Activated T-helper 9 cell treated with anti-CD3 and anti-CD28 coated beads, Interleukin-2, amount 50 U/mL, for 16 hours (primary cell): Measurements from ENCODE around the gene CDC42EP5.

Experiments
- DNase-seq: peaks from one replicate; pipeline ENCODE4 v3.0.0-alpha.2; 2020; ENCODE audit warnings: low read depth

Gene CDC42EP5

DNA sequence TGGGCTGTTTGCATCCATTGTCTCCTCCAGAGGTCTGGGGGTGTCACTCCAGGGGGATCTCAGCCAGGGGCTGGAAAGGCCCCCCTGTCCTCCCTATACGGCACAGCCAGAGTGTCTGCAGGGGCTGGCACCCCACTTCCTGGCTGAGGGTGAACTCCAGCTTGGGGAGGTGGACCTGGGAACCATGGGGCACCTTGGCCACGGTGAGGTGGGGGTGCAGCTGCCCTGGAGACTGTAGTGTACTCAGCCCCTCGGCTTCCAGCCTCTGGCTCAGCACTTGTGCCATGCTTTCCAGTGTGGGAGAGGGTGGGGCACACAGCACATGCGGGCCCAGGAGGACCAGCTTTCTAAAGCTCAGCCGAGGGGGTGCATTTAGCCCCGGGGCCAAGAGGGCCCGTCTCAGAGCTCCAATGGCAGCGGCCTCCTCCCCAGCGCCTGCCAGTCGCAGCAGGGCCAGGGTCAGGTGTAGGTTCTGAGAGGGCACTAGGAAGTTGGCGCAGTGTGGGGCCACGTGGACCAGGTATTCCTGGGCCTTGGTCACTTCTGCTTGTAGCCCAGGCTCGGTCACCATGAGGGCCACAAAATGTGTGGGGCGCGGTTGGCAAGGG, 10.9 kb downstream of the CDC42EP5 start:
- DNase-seq: no peak

DNA sequence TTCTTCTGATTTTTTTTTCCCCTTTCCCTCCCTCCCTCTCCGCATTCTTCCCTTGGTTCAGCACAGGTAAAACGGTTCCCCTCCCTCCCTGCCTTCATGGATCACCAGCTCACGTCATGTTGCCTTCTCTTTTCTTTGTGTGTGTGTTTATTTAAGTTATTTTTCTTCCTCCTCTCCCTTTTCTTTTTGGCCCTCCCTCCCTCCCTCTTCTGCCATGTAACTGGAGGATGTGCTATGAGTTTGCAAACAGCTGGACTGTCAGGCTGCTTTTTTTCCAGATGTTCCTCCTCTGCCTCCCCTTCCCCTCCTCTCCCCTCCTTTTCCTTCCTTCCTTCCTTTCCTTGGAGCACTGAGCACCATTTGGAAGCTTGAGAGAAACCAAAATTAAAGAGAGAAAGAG, 11.5 kb downstream of the CDC42EP5 start:
- DNase-seq: no peak

DNA sequence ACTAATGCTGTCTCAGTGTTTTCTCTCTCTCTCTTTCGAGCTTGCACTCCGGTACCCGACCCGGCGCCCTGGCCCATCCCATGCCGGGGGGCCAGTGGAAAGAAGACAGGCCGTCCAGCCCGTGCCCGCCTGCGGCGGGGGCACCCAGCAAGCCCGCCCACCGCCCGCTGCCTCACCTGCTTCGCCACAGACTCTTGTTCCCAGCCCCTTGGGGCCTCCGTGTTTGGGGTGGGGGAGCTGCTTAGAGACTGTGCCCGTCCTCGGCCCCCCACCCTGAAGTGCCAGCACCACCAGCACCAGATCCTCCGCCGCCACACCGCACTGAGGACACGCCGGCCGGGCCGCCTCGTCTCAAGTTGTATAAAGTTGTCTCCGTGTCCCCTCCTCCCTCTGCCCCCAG, 11.9 kb downstream of the CDC42EP5 start:
- DNase-seq: no peak

DNA sequence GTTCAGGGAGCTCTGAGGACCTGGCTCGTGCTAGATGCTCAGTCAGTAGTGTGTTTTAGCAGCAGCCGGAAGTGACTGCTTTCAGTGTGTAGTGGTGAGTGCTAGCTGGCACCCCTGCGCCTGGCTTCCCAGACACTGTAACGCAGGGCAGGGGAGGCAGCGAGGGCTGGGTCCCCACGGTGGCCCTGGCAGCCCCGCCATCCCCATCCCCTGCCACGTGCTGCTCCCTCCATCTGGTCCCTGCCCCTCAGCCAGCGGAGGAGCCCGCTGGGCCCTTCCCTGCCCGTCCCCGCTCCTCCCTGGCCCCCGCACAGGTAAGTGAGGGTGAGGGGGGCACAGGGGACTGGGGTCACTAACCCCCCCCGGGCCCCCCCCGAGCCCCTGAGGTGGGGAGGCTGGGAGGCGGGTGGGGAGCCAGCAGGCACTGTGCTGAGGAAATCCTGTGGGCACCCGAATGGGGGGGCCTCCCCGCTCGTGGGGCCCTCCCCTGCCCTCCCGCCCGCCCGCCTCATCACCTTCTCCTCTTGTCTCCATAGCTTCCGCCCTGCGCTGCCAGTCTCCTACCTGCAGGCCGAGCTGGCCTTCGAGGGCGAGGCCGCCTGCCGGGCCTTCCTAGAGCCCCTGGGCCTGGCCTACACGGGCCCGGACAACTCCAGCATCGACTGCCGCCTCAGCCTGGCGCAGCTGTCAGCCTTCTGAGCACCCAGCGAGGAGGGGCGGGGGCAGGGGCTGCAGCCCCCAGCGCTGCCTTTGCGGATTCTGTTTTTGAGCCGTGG, 12.7 kb downstream of the CDC42EP5 start:
- no peak for DNase-seq

DNA sequence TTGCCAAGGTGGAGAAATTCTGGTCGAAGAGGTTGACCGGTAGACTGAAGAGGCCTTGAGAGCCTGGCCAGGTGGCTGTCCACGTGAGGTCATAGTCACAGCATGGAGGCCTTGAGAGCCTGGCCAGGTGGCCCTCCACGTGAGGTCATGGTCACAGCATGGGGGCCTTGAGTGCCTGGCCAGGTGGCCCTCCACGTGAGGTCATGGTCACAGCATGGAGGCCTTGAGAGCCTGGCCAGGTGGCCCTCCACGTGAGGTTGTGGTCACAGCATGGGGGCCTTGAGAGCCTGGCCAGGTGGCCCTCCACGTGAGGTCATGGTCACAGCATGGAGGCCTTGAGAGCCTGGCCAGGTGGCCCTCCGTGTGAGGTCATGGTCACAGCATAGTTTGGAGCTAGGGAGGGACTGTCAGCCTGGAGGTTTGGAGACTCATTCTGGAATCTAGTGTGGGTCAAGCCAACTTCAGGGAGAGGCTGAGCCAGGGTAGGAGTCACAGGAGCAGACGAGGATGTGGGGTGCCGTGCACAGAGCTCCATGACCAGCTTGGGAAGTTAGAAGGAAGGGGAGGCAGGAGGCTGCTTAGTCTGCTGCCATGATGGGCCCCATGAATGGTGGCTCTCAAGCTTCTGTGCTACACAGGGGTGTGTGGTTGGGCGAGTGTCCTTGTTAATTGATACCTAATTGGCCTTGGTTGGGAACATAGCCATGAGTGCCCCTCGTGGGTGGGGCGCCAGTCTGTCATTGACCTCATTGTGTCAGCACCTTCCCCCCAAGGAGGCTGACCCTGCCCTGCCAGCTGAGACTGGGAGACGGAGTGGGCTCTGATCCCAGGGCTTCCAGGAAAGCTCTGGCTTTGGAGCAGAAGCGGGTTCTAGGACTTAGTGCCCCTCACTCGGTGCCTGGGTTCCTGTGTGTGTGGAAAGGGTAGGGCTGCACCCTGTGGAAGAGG, 13.5 kb downstream of the CDC42EP5 start:
- DNase-seq: no peak

DNA sequence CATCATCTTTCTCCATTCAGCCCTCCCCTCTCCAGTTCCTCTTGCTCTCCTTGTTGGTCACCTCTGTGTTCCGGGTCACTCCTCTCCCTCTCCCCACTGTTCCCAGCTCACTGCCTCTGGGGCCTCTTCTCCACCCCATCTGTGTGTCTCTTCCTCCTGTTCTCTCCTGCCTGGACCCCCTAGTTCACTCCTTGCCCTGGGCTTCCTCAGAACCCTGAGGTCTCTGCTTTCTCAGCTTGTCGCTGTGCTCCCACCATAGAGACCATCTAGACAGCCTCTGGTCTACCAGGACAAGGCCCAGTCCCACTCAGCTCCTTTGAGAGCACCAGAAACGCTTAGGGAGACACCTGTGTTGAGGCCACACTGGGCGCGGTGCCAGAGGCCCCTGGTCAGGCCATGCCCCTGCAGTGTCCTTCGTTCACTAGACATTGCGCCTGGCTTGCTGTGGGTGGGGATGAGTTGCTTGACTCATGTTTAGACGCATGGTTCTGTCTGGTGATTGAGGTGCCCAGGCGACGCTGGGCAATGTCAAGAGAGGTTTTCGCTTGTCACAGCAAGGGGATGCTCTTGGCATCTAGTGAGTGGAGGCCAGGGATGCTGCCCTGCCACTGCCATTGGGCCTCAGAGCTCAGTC, 14.3 kb downstream of the CDC42EP5 start:
- no peak for DNase-seq

DNA sequence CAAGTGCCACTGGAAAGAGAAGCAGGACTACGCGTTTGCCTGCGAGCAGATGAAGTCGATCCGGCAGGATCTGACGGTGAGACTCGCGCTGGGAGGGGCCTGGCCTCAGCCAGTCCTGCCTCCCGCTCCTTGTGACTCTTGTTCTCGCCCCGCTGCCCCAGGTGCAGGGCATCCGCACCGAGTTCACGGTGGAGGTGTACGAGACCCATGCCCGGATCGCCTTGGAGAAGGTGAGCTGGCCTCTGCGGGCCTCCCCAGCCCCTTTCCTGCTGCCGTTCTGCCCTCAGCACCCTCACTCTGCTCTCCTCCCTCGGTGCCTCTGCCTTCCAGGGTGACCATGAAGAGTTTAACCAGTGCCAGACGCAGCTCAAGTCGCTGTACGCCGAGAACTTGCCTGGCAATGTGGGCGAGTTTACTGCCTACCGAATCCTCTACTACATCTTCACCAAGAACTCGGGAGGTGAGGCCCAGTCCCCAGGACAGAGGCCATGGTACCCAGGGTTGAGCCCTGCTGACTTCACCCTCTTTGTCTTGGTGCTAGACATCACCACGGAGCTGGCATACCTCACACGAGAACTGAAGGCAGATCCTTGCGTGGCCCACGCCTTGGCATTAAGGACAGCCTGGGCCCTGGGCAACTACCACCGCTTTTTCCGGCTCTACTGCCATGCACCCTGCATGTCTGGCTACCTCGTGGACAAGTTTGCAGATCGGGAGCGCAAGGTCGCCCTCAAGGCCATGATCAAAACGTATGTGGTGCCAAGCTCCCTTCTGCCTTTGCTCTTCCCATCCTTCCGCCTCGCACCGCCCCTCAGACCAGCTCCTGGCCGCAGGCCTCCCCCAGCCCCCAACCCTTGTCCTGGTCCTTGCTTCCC, 15.1 kb downstream of the CDC42EP5 start:
- DNase-seq: no peak

DNA sequence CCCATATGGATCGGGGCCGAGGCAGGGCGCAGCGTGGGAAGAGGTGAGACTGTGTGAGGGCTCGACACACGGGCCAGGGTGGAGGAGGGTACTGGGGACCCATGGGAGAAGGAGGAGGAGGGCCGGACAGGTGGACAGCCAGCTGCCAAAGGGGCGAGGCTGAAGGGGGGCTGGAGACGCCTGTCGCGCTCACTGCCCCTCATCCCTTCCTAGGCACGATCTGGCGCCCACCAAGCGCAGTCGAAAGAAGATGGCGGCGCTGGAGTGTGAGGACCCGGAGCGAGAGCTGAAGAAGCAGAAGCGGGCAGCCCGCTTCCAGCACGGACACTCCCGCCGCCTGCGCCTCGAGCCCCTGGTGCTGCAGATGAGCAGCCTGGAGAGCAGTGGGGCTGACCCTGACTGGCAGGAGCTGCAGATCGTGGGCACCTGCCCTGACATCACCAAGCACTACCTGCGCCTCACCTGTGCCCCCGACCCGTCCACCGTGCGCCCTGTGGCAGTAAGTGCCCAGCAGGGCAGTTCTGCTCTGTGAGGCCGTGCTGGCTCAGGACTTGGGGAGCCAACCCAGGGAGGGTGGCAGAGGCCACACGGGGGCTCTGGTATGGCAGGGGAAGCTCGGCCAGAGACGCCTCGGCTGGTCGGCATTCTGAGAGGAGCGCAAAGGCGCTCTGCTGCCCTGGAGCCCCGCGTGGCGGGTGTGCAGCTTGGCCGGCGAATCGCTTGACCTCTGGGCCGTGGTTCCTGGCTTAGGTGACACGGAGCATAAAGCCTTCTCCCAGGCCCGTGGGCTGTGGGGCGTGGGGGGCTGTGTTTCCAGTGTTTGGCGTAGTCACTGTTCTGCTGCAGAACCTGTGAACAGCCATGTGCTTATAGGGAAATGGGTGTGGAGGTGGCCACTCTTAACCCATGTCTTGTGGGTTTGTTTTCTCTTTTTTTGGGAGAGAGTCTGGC, 16.4 kb downstream of the CDC42EP5 start:
- DNase-seq: no peak

DNA sequence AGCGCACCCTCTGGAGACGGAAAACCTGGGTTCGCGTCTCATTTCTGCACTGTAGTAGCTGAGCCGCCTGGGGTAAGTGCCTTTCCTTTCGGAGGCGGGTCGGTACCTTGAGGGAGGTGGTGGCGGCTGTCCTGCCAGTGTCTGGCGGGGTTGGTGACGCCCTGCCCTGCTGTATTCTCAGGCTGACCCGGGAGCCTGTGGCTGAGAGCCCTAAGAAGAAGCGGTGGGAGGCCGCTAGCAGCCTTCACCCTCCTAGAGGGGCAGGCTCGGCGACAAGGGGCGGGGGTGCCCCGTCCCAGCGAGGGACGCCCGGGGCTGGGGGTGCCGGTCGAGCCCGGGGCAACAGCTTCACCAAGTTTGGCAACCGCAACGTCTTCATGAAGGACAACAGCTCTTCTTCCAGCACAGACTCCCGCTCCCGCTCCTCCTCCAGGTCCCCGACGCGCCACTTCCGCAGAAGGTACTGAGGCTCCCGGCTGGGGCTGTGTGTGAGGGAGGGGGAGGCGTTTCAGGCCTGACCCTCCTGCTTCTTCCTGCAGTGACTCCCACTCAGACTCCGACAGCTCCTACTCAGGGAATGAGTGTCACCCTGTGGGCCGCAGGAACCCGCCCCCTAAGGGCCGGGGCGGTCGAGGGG, 17.2 kb downstream of the CDC42EP5 start:
- no peak for DNase-seq

DNA sequence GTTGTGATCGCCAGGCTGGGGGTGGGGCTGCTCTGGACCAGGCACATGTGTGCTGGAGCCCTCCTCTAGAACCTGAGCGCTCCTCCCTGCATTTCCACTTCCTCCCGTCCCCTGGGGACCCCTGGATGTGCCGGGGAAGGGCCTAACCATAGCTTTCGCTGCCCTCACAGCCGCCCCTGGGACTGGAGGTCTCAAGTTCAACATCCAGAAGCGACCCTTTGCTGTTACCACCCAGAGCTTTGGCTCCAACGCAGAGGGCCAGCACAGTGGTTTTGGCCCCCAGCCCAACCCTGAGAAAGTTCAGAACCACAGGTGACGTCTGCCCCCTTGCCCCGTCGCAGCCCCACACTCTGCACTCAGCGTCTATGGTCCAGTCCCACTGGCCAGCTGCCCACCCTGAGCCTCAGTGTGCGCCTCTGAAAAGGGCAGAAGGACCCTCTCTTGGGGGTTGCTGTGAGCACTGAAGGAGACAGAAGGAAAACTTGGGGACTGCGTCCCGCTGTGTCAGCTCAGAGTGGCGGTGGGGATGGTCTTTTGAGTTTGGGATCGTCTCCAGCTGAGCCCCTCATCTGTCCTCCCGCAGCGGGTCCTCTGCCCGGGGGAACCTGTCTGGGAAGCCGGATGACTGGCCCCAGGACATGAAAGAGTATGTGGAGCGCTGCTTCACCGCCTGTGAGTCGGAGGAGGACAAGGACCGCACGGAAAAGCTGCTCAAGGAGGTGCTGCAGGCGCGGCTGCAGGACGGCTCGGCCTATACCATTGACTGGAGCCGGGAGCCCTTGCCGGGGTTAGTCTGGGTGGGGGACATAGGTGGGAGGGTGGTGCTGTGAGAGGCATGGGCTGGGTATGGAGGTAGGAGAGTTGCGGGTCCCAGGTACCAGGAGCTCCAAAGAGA, 18.1 kb downstream of the CDC42EP5 start:
- no peak for DNase-seq

DNA sequence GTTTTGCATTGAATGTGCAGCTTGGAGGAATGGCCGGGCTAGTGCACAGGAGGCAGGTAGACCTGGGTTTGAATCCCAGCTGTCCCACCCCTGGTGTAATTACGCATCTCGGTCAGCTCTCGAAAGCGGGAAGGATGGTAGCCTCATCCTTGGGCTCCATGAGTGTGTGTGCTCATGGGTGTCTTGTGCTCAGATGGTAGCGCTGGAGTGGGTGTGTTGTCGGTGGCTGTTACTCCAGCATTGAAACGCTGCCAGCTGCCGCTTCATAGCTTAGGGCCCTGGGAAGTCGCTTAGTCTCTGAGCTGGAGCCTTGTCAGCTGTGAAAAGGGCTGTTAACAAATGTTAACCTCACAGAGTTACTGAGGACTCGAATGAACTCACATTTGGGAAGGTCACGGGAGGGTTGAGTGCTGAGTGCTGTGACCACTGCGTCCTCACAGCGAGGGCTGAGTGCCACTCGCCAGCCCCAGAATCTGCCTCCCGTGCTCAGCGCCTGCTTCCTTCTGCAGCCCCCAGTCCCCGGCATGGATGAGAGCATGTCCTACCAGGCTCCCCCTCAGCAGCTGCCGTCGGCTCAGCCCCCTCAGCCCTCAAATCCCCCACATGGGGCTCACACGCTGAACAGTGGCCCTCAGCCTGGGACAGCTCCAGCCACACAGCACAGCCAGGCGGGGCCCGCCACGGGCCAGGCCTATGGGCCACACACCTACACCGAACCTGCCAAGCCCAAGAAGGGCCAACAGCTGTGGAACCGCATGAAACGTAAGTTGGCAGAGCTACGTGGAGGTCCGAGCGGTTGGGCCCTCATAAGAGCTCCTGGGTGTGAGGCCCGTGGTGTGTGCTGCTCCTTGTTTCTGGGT, 18.9 kb downstream of the CDC42EP5 start:
- DNase-seq: no peak

DNA sequence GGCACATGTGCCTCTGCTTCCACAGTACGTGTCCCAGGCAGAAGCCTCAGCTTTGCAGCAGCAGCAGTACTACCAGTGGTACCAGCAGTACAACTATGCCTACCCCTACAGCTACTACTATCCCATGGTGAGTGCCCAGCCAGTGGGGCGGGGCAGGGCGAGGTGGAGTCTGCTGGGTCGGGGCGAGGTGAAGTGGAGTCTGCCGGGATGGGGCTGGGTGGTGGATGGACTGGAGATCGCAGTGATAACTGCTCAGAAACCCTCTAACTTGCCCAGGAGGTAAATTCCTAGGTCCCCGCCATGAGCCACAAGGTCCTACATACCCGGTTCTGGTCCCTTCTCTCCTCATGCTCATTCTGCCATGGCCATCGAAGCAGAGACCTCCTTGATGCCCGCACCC, 20.5 kb downstream of the CDC42EP5 start:
- no peak for DNase-seq

DNA sequence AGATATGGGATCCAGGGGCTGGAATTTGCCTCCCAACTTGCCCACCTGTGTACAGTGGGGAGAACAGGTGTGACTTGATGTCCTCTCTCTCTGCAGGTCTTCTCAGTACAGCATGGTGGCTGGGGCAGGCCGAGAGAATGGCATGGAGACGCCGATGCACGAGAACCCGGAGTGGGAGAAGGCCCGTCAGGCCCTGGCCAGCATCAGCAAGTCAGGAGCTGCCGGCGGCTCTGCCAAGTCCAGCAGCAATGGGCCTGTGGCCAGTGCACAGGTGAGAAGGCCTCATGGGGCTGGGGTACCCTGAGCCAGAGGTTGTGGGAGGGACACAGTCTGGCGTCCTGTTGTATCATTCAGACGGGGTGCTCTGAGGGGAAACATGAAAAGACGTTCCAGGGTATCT, 21.1 kb downstream of the CDC42EP5 start:
- no peak for DNase-seq

DNA sequence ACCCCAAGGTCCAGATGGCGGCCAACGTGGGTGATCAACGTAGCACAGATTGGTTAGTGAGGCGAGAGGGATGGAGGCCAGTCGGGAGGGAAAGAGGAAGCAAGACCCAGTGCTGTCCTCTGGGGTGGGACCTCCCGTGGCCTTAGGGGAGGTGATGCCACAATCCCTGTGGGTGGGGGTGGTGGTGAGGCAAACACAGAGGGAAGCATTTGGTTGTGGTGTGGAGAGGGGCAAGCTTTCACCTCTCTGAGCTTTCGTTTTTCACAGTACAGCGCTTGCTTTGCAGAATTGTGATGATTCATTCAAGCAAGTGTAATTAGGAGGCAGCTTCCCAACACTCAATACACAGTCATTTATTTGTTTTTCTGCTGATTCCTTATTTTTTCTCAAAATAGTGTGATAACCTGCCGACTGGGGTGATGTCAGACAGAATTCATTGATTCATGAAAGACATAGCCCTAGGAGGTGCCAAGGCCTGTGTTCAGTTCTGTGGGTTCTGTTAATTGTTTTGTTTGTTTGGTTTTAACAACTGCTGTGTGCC, 21.7 kb downstream of the CDC42EP5 start:
- DNase-seq: no peak

DNA sequence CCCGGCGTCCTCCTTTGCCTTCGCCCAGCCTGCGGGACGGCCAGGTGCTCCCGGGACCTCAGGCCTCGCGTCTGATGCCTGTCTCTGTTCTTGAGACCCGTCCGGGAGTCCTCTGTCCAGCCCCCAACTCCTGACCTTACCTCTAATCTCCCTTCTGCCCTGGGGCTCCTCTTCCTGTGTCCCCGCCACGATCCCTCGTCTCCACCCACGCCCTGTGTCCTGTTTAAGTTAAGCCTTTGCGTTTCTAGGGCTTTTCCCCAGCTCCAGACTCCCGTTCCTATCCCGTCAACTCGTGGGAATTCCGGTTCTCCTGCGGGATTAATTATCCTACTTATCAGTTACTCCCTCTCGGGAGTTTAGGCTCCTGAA, 23.4 kb downstream of the CDC42EP5 start:
- DNase-seq: no peak

DNA sequence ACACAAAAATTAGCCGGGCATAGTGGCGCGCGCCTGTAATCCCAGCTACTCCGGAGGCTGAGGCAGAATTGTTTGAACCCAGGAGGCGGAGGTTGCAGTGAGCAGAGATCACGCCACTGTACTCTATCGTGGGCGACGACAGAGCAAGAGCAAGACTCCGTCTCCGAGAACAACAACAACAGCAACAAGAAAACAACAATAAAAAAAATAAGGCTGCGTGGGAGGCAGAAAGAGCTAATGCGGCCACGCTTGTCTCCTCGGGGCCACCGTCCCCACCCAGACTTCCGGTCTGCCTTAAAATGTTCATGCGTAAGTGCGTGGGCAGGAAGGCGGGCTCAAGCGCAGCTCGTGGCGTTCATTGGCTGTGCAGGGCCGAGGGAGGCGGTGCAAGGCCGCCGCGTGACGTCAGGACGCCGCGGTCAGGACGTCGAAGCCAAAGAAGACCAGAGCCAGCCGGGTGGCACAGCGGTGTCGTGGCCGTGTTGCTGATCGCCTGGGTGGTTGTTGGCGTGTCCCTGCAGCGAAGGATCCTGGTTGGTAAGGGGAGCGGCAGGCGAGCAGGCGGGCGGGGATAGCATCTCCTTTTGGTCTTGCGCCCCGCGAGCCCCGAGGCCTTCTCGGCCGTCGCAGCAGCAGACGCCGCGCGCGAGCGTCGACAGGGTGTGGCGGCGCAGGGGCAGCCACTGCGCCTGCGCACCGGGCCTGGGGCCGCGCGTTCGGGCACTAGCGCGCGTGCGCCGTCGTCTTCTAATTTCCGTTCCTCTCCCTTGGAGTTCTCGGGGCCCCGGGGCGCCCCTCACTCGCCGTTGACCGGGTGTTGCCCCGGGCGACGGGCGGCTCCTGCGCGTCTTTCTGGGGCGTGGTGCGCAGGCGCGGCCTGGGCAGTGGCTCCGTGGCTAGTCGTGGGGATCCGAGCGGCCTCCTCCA, 24.1 kb downstream of the CDC42EP5 start, which contains the start of gene LENG8:
TSS of gene LENG8 (plus strand) at position 426 of the 927 bp plus-strand sequence. CDS start 2,146 bp downstream, outside the sequence.
- peak; percentile 95 for DNase-seq
